ENCODE data around the gene HSP90AB1. TPM values are rescaled to one million over a fixed set of nuclear protein-coding genes. Genes with fewer than 3 reads are reported as not detected.

Gene HSP90AB1
- total and polyA plus RNA-seq, 5 donors from 2014 or later, result 264 to 426 (median 368) TPM

- peaks cover 0 to 2% (median 0%) of the 10 kb centered on the region in 7 donors for H3K9me3 Mint-ChIP-seq
- H3K27me3 ChIP-seq (ENCODE audit: control insufficient read depth, insufficient read depth, low read length), result peaks cover 17% of the 10 kb centered on the region
- no peak overlapping the region for H3K27ac ChIP-seq (ENCODE audit: insufficient read depth, low read length, poor library complexity, severe bottlenecking)
- H3K9me3 ChIP-seq (ENCODE audit: control insufficient read depth in 2 of 2, low read length in 2 of 2), result no peaks in the 10 kb centered on the region
- H3K4me3 ChIP-seq (ENCODE audit: low read depth, low read length), result no peak overlapping the region
- H3K27ac Mint-ChIP-seq, result no peak overlapping the region
- peaks cover 27% of the 10 kb centered on the region for H3K36me3 ChIP-seq (ENCODE audit: control insufficient read depth, insufficient read depth, low read length)
- DNase-seq, result no peak
- H3K27me3 Mint-ChIP-seq, result peaks cover 46% of the 10 kb centered on the region
- peaks cover 18% of the 10 kb centered on the region for H3K36me3 Mint-ChIP-seq
- peaks cover 0 to 17% (median 3%) of the 10 kb centered on the region in 4 donors for H3K4me1 Mint-ChIP-seq
- no peak for ATAC-seq (ENCODE audit: low read depth in 2 of 2)
- H3K4me3 Mint-ChIP-seq, result peak overlapping the region in 1 of 4 donors; percentile 62
- peaks cover 16% of the 10 kb centered on the region for H3K4me1 ChIP-seq (ENCODE audit: control insufficient read depth, insufficient read depth, low read length, poor library complexity, severe bottlenecking)
Observed at GRCh38 chr6:44298864-44299263, 52.0 kb downstream of the HSP90AB1 start.

- Histone ChIP-seq H3K9me3 (ENCODE audit: control insufficient read depth in 2 of 2, low read length in 2 of 2) (no peaks in the 10 kb centered on the region), H3K36me3 (ENCODE audit: control insufficient read depth, insufficient read depth, low read length) (peaks cover 35% of the 10 kb centered on the region), H3K4me1 (ENCODE audit: control insufficient read depth, insufficient read depth, low read length, poor library complexity, severe bottlenecking) (peaks cover 16% of the 10 kb centered on the region), H3K27ac (ENCODE audit: insufficient read depth, low read length, poor library complexity, severe bottlenecking) (no peak overlapping the region), H3K4me3 (ENCODE audit: low read depth, low read length) (no peak overlapping the region), H3K27me3 (ENCODE audit: control insufficient read depth, insufficient read depth, low read length) (peaks cover 14% of the 10 kb centered on the region)
- no peaks in the 10 kb centered on the region for H3K9me3 Mint-ChIP-seq
- H3K27me3 Mint-ChIP-seq, result peaks cover 31% of the 10 kb centered on the region
- no peak overlapping the region for H3K4me3 Mint-ChIP-seq
- H3K27ac Mint-ChIP-seq, result peak overlapping the region in 1 of 3 donors; percentile 71
- DNase-seq, result no peak
- peaks cover 0 to 17% (median 3%) of the 10 kb centered on the region in 4 donors for H3K4me1 Mint-ChIP-seq
- peaks cover 19% of the 10 kb centered on the region for H3K36me3 Mint-ChIP-seq
- no peak for ATAC-seq (ENCODE audit: low read depth in 2 of 2)
Observed at GRCh38 chr6:44300292-44300823, 53.5 kb downstream of the HSP90AB1 start.

- H3K27ac Mint-ChIP-seq, result no peak overlapping the region
- Histone ChIP-seq H3K27ac (ENCODE audit: insufficient read depth, low read length, poor library complexity, severe bottlenecking) (no peak overlapping the region), H3K4me1 (ENCODE audit: control insufficient read depth, insufficient read depth, low read length, poor library complexity, severe bottlenecking) (peaks cover 16% of the 10 kb centered on the region), H3K36me3 (ENCODE audit: control insufficient read depth, insufficient read depth, low read length) (peaks cover 42% of the 10 kb centered on the region), H3K4me3 (ENCODE audit: low read depth, low read length) (no peak overlapping the region), H3K27me3 (ENCODE audit: control insufficient read depth, insufficient read depth, low read length) (peaks cover 7% of the 10 kb centered on the region), H3K9me3 (ENCODE audit: control insufficient read depth in 2 of 2, low read length in 2 of 2) (no peaks in the 10 kb centered on the region)
- H3K27me3 Mint-ChIP-seq, result peaks cover 25% of the 10 kb centered on the region
- no peak for DNase-seq
- ATAC-seq (ENCODE audit: low read depth in 2 of 2), result no peak
- peaks cover 0 to 18% (median 3%) of the 10 kb centered on the region in 4 donors for H3K4me1 Mint-ChIP-seq
- peaks cover 23% of the 10 kb centered on the region for H3K36me3 Mint-ChIP-seq
- no peaks in the 10 kb centered on the region for H3K9me3 Mint-ChIP-seq
- H3K4me3 Mint-ChIP-seq, result no peak overlapping the region
Observed at GRCh38 chr6:44301106-44301505, 54.2 kb downstream of the HSP90AB1 start.

GRCh38 chr6:44301782-44302564 is 55.1 kb downstream of the HSP90AB1 start:
- Mint-ChIP-seq H3K9me3 (no peaks in the 10 kb centered on the region), H3K4me3 (no peak overlapping the region), H3K27ac (no peak overlapping the region), H3K4me1 (peaks cover 0 to 12% (median 3%) of the 10 kb centered on the region in 4 donors), H3K27me3 (peaks cover 16% of the 10 kb centered on the region), H3K36me3 (peaks cover 23% of the 10 kb centered on the region)
- Histone ChIP-seq H3K4me3 (ENCODE audit: low read depth, low read length) (no peak overlapping the region), H3K27ac (ENCODE audit: insufficient read depth, low read length, poor library complexity, severe bottlenecking) (no peak overlapping the region), H3K36me3 (ENCODE audit: control insufficient read depth, insufficient read depth, low read length) (peaks cover 51% of the 10 kb centered on the region), H3K4me1 (ENCODE audit: control insufficient read depth, insufficient read depth, low read length, poor library complexity, severe bottlenecking) (peaks cover 12% of the 10 kb centered on the region), H3K27me3 (ENCODE audit: control insufficient read depth, insufficient read depth, low read length) (no peaks in the 10 kb centered on the region), H3K9me3 (ENCODE audit: control insufficient read depth in 2 of 2, low read length in 2 of 2) (no peaks in the 10 kb centered on the region)
- no peak for ATAC-seq (ENCODE audit: low read depth in 2 of 2)
- DNase-seq, result no peak

GRCh38 chr6:44302856-44303255 is 56.0 kb downstream of the HSP90AB1 start:
- Histone ChIP-seq H3K27me3 (ENCODE audit: control insufficient read depth, insufficient read depth, low read length) (no peaks in the 10 kb centered on the region), H3K9me3 (ENCODE audit: control insufficient read depth in 2 of 2, low read length in 2 of 2) (no peaks in the 10 kb centered on the region), H3K4me1 (ENCODE audit: control insufficient read depth, insufficient read depth, low read length, poor library complexity, severe bottlenecking) (peaks cover 3% of the 10 kb centered on the region), H3K36me3 (ENCODE audit: control insufficient read depth, insufficient read depth, low read length) (peaks cover 54% of the 10 kb centered on the region), H3K4me3 (ENCODE audit: low read depth, low read length) (no peak overlapping the region), H3K27ac (ENCODE audit: insufficient read depth, low read length, poor library complexity, severe bottlenecking) (no peak overlapping the region)
- no peak overlapping the region for H3K27ac Mint-ChIP-seq
- peaks cover 0 to 7% (median 3%) of the 10 kb centered on the region in 4 donors for H3K4me1 Mint-ChIP-seq
- H3K9me3 Mint-ChIP-seq, result no peaks in the 10 kb centered on the region
- no peak overlapping the region for H3K4me3 Mint-ChIP-seq
- DNase-seq (no peak), ATAC-seq (ENCODE audit: low read depth in 2 of 2) (no peak)
- H3K27me3 Mint-ChIP-seq, result peaks cover 15% of the 10 kb centered on the region
- peaks cover 25% of the 10 kb centered on the region for H3K36me3 Mint-ChIP-seq

Other genes with a start within 250 kb of the HSP90AB1 start
- gene MRPL14, start 119.6 kb upstream of the HSP90AB1 start, total RNA-seq, result 11.8 TPM
- 100 to 1,000 TPM in 1 of 4 donors, 10 to 100 TPM in 3; 72.3 to 101 (median 86.5) TPM for gene MRPL14, start 119.6 kb upstream of the HSP90AB1 start, polyA plus RNA-seq
- gene TMEM63B, start 119.5 kb upstream of the HSP90AB1 start, total RNA-seq, result 20.5 TPM
- 1 to 10 TPM; 1.3 to 2.3 (median 1.4) TPM for gene TMEM63B, start 119.5 kb upstream of the HSP90AB1 start, polyA plus RNA-seq
- not detected for gene CAPN11, start 88.3 kb upstream of the HSP90AB1 start, total RNA-seq
- not detected for gene CAPN11, start 88.3 kb upstream of the HSP90AB1 start, polyA plus RNA-seq
- not detected for gene MYMX, start 30.2 kb upstream of the HSP90AB1 start, total RNA-seq
- gene MYMX, start 30.2 kb upstream of the HSP90AB1 start, polyA plus RNA-seq, result not detected
- 2.6 TPM for gene SLC29A1, start 23.5 kb upstream of the HSP90AB1 start, total RNA-seq
- 1 to 10 TPM; 3.3 to 6.1 (median 3.9) TPM for gene SLC29A1, start 23.5 kb upstream of the HSP90AB1 start, polyA plus RNA-seq
- 14.8 TPM for gene SLC35B2, start 10.4 kb downstream of the HSP90AB1 start, total RNA-seq
- 10 to 100 TPM; 33.0 to 42.4 (median 36.8) TPM for gene SLC35B2, start 10.4 kb downstream of the HSP90AB1 start, polyA plus RNA-seq
- 53.8 TPM for gene NFKBIE, start 18.4 kb downstream of the HSP90AB1 start, total RNA-seq
- gene NFKBIE, start 18.4 kb downstream of the HSP90AB1 start, polyA plus RNA-seq, result 1 to 10 TPM; 3.6 to 7.0 (median 6.1) TPM
- gene TMEM151B, start 23.3 kb downstream of the HSP90AB1 start, total RNA-seq, result not detected
- gene TMEM151B, start 23.3 kb downstream of the HSP90AB1 start, polyA plus RNA-seq, result not detected
- 15.7 TPM for gene AARS2, start 66.2 kb downstream of the HSP90AB1 start, total RNA-seq
- gene AARS2, start 66.2 kb downstream of the HSP90AB1 start, polyA plus RNA-seq, result 1 to 10 TPM; 3.6 to 8.3 (median 6.1) TPM
- gene SPATS1, start 95.5 kb downstream of the HSP90AB1 start, total RNA-seq, result not detected
- gene SPATS1, start 95.5 kb downstream of the HSP90AB1 start, polyA plus RNA-seq, result not detected
- 22.4 TPM for gene CDC5L, start 140.6 kb downstream of the HSP90AB1 start, total RNA-seq
- gene CDC5L, start 140.6 kb downstream of the HSP90AB1 start, polyA plus RNA-seq, result 10 to 100 TPM; 15.9 to 18.3 (median 16.3) TPM

Data from CD4-positive, CD25-positive, alpha-beta regulatory T cell (primary cell).